Right lobe of liver (tissue), 6 donors: ENCODE data around the gene SDK1. TPM values are rescaled to one million over a fixed set of nuclear protein-coding genes. Genes with fewer than 3 reads are reported as not detected.

Experiments used
- ATAC-seq, 4 donors: fragments of 200-7000 bp; cut with Tn5 transposase; one replicate each; pipeline ENCODE4 v1.9.1; 2020; ENCODE audit warnings: mild to moderate bottlenecking in 4 of 4, moderate library complexity in 4 of 4
- DNase-seq, 3 donors: peaks; one replicate each; pipeline ENCODE4 v3.0.0-alpha.2; 2020
- H3K27ac ChIP-seq, 3 donors: fragments of 200-600 bp; one replicate each; pipeline ENCODE4 v1.8.0; 2022
- H3K27me3 ChIP-seq, 2 donors: fragments of 200-600 bp; one replicate each; pipeline ENCODE4 v1.8.0; 2022
- H3K36me3 ChIP-seq, 4 donors: fragments of 200-600 bp; sonication (generic) in 1 of 4; one replicate each; pipeline versions ENCODE4 v1.5.1 to v1.8.0; 2017 to 2022; ENCODE audit warnings: control low read depth in 1 of 4
- H3K4me1 ChIP-seq, 4 donors: fragments of 200-600 bp; sonication (generic) in 1 of 4; one replicate each; pipeline versions ENCODE4 v1.5.1 to v1.8.0; 2017 to 2022; ENCODE audit warnings: control low read depth in 1 of 4
- H3K4me3 ChIP-seq, 3 donors: fragments of 200-600 bp; one replicate each; pipeline ENCODE4 v1.8.0; 2022
- H3K9me3 ChIP-seq, 4 donors: fragments of 200-600 bp; sonication (generic) in 1 of 4; one replicate each; pipeline versions ENCODE4 v1.5.1 to v1.8.0; 2017 to 2022; ENCODE audit warnings: control low read depth in 1 of 4
- CTCF ChIP-seq, 4 donors: fragments of 200-600 bp in 3 of 4; fragments of 450-650 bp in 1 of 4; IDR thresholded peaks; one replicate each; pipeline versions ENCODE4 v1.5.1 to v1.8.0; 2016 to 2022; ENCODE audit warnings: antibody characterized with exemption in 4 of 4, mild to moderate bottlenecking in 2 of 4
- POLR2A ChIP-seq: fragments of 450-650 bp; IDR thresholded peaks from one replicate; pipeline ENCODE4 v1.6.1; 2017; ENCODE audit warnings: antibody characterized with exemption, mild to moderate bottlenecking
- WGBS: methylation state at CpG from one replicate; pipeline ENCODE4 v1.1.6; 2018; ENCODE audit warnings: low coverage, low lambda C conversion rate; ENCODE audit not compliant: insufficient coverage; ENCODE audit errors: missing lambda C conversion rate; 5-methylcytosine and 5-hydroxymethylcytosine counted together
- intact Hi-C, 2 donors: fragments of 100-400 bp; cut with DNase I; formaldehyde crosslinking; loops; one replicate each; pipeline versions ENCODE4 v1.11.2 to v1.14.1; 2022
- total RNA-seq, 6 experiments: library from RNA; depleted of rRNA in 2 of 6; stranded (reverse); fragments of >200 nt in 2 of 6; fragmentation: NEBNext Ultra II Directional in 3 of 6; extraction: Animal tissue kit (Norgen Biotek cat#: 25700) in 3 of 6; gene quantifications; one replicate each; pipeline versions ENCODE4 v1.1.0 to v1.2.4, GENCODE V29; 2016 to 2023
- donor health status: DM: no; HTN: yes; CAD: no.
- donor health status: DM: no; HTN: no; CAD: no.
- donor health status: DM: no; HTN: no; CAD: no.
- donor health status: DM: no; HTN: yes; CAD: no.
- donor health status: DM: no; HTN: yes; CAD: no.

The SDK1 gene
- total RNA-seq, 6 experiments from 2014 or later: 0.07 to 1.4 (median 0.65) TPM

DNA sequence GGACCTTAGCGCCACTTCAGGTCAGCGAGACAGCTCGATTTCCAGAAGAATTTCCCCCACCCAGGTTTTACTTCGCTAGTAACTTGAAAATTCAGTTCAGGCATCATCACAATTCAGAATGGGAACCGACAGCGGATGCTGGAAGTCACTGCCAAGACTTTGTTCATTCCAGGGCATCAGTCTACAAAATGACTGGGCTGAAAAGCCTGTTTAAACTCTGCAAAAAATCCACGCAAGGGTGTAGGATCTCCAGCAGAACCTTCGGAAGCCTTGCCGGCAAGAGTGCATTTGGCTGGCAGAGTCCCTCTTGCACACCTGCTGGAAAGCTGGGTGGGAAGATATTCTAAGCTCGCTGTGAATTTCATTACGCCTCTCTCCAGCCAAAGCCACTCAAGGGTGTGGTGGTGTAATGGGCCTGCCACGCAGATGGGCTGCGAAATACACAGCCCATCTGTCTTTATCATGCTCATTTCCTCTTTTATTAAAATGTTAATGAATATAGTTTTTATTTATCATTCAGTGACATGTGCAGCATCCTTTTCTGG lies 709.1 kb downstream of the SDK1 start:
- Histone ChIP-seq H3K27ac (no peak overlapping the region), H3K4me1 (peaks cover 0 to 15% (median 0%) of the 10 kb centered on the region in 4 donors), H3K27me3 (no peaks in the 10 kb centered on the region), H3K36me3 (no peaks in the 10 kb centered on the region), H3K4me3 (no peak overlapping the region), H3K9me3 (no peaks in the 10 kb centered on the region)
- no peak for DNase-seq
- intact Hi-C loops: no loop called here
- TF ChIP-seq CTCF (IDR thresholded peaks at IDR 0.05) (no peak), POLR2A (no peak)
- ATAC-seq: no peak
- 74% methylated on average over 4 of the region's 13 CpGs for WGBS

GRCh38 chr7:4010923-4011656 lies 710.0 kb downstream of the SDK1 start:
- TF ChIP-seq CTCF (IDR thresholded peaks at IDR 0.05): no peak
- TF ChIP-seq POLR2A: no peak
- H3K27ac ChIP-seq: no peak overlapping the region
- H3K27me3 ChIP-seq: no peaks in the 10 kb centered on the region
- no peaks in the 10 kb centered on the region for H3K9me3 ChIP-seq
- no peaks in the 10 kb centered on the region for H3K36me3 ChIP-seq
- 69% methylated on average over 25 of the region's 30 CpGs for WGBS
- DNase-seq (no peak), ATAC-seq (peak in 1 of 4 donors; percentile 49)
- intact Hi-C loops: no loop called here
- peaks cover 0 to 14% (median 0%) of the 10 kb centered on the region in 4 donors for H3K4me1 ChIP-seq
- H3K4me3 ChIP-seq: no peak overlapping the region

- intact Hi-C loops: no loop called here
- Histone ChIP-seq H3K9me3 (no peaks in the 10 kb centered on the region), H3K36me3 (no peaks in the 10 kb centered on the region), H3K4me3 (no peak overlapping the region), H3K4me1 (peaks cover 0 to 10% (median 0%) of the 10 kb centered on the region in 4 donors), H3K27me3 (no peaks in the 10 kb centered on the region), H3K27ac (no peak overlapping the region)
- ATAC-seq (no peak), DNase-seq (no peak)
- no peak for TF ChIP-seq POLR2A
- no peak for TF ChIP-seq CTCF (IDR thresholded peaks at IDR 0.05)
- WGBS: 76% methylated on average over 2 of the region's 10 CpGs
Measured at GRCh38 chr7:4013793-4014192, 712.7 kb downstream of the SDK1 start.

DNA sequence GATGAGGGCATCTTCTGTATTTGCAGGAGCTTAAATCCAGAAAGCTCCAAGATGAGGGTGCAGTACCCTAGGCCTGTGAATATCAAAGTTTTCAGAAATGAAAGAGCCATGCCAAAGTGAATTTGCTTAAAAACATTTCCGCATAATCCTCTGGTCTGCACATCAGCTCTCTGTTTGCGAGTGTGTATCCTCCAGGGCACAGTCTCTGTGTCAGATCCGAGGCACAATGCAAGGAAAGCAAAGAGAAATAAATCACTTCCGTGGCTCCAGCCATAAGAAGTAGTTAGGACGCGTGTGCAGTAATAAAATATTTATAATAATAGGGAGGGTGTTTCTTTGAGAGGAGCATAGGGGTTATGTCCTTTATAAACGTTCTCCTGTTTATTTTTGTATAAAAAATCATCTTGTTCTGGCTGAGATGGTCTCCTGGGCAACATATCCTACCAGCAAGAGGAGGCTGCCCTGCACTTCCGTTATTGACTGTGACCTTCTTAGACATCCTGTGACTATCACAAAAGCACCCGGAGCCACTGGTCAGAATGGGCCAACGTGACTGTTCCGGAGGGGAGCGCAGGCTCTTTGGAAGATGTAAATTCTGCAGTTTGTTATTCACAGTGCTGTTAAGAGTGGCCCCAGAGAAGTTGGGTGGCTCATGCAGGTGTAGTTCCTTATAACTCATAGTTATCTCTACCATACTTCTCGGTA lies 713.4 kb downstream of the SDK1 start:
- Histone ChIP-seq H3K27ac (no peak overlapping the region), H3K27me3 (no peaks in the 10 kb centered on the region), H3K36me3 (no peaks in the 10 kb centered on the region), H3K4me3 (no peak overlapping the region), H3K4me1 (peaks cover 0 to 10% (median 0%) of the 10 kb centered on the region in 4 donors), H3K9me3 (no peaks in the 10 kb centered on the region)
- TF ChIP-seq POLR2A: no peak
- no peak for TF ChIP-seq CTCF (IDR thresholded peaks at IDR 0.05)
- ATAC-seq: peak; percentile 33 to 65 (median 40)
- DNase-seq: no peak
- intact Hi-C loops: no loop called here
- WGBS: 55% methylated on average over 10 of the region's 13 CpGs
